Measurements from ENCODE around the gene TRAF2. TPM values are rescaled to one million over a fixed set of nuclear protein-coding genes. Genes with fewer than 3 reads are reported as not detected.

The TRAF2 gene
- total RNA-seq, 1 experiment from 2014 or later: 29.2 TPM

GRCh38 chr9:136943291-136944211 lies 57.2 kb downstream of the TRAF2 start:
- Histone ChIP-seq H3K9me3 (ENCODE audit: low read depth, low read length, poor library complexity, severe bottlenecking) (no peaks in the 10 kb centered on the region), H3K4me1 (ENCODE audit: insufficient read depth, low read length, poor library complexity, severe bottlenecking) (no peaks in the 10 kb centered on the region), H3K4me3 (ENCODE audit: low read depth, low read length, poor library complexity, severe bottlenecking) (peak overlapping the region; percentile 92), H3K36me3 (ENCODE audit: insufficient read depth, low read length, poor library complexity, severe bottlenecking) (peaks cover 33% of the 10 kb centered on the region), H3K27ac (ENCODE audit: low read depth, low read length, poor library complexity, severe bottlenecking) (peak overlapping the region; percentile 90), H3K27me3 (replicated peaks; ENCODE audit: insufficient read depth, low read depth, low read length, poor library complexity) (no peaks in the 10 kb centered on the region)
- peak; percentile 46 for DNase-seq (ENCODE audit: low spot score)
- ChIA-PET CTCF (no interaction called here), POLR2A (ENCODE audit: low non-redundant PET) (no interaction called here)
- intact Hi-C loops (cut with micrococcal nuclease; ENCODE audit: unreplicated experiment): no loop called here
- TF ChIP-seq EZH2 (IDR thresholded peaks at IDR 0.05; ENCODE audit: borderline replicate concordance, low read depth, low read length, poor library complexity, severe bottlenecking) (no peak), CTCF (conservative IDR thresholded peaks at IDR 0.05; ENCODE audit: low read depth, low read length) (no peak)
- no TSS peak for BruUV-seq (replicated peaks)

- Histone ChIP-seq H3K27me3 (replicated peaks; ENCODE audit: insufficient read depth, low read depth, low read length, poor library complexity) (no peaks in the 10 kb centered on the region), H3K9me3 (ENCODE audit: low read depth, low read length, poor library complexity, severe bottlenecking) (no peaks in the 10 kb centered on the region), H3K36me3 (ENCODE audit: insufficient read depth, low read length, poor library complexity, severe bottlenecking) (peaks cover 33% of the 10 kb centered on the region), H3K4me3 (ENCODE audit: low read depth, low read length, poor library complexity, severe bottlenecking) (peak overlapping the region; percentile 92), H3K27ac (ENCODE audit: low read depth, low read length, poor library complexity, severe bottlenecking) (peak overlapping the region; percentile 90), H3K4me1 (ENCODE audit: insufficient read depth, low read length, poor library complexity, severe bottlenecking) (no peaks in the 10 kb centered on the region)
- DNase-seq (ENCODE audit: low spot score): peak; percentile 52
- ChIA-PET CTCF (no interaction called here), POLR2A (ENCODE audit: low non-redundant PET) (no interaction called here)
- intact Hi-C loops (cut with micrococcal nuclease; ENCODE audit: unreplicated experiment): no loop called here
- no TSS peak for BruUV-seq (replicated peaks)
- TF ChIP-seq CTCF (conservative IDR thresholded peaks at IDR 0.05; ENCODE audit: low read depth, low read length): no peak
- no peak for TF ChIP-seq EZH2 (IDR thresholded peaks at IDR 0.05; ENCODE audit: borderline replicate concordance, low read depth, low read length, poor library complexity, severe bottlenecking)
Measured at GRCh38 chr9:136944212-136944518, 57.8 kb downstream of the TRAF2 start.

- TF ChIP-seq CTCF (conservative IDR thresholded peaks at IDR 0.05; ENCODE audit: low read depth, low read length) (peak; percentile 98), EZH2 (IDR thresholded peaks at IDR 0.05; ENCODE audit: borderline replicate concordance, low read depth, low read length, poor library complexity, severe bottlenecking) (no peak)
- intact Hi-C loops (cut with micrococcal nuclease; ENCODE audit: unreplicated experiment): no loop called here
- Histone ChIP-seq H3K27ac (ENCODE audit: low read depth, low read length, poor library complexity, severe bottlenecking) (peak within 1 kb of the TSS; percentile 90), H3K4me1 (ENCODE audit: insufficient read depth, low read length, poor library complexity, severe bottlenecking) (no peaks in the 10 kb centered on the region), H3K36me3 (ENCODE audit: insufficient read depth, low read length, poor library complexity, severe bottlenecking) (peaks cover 32% of the 10 kb centered on the region), H3K27me3 (replicated peaks; ENCODE audit: insufficient read depth, low read depth, low read length, poor library complexity) (no peaks in the 10 kb centered on the region), H3K4me3 (ENCODE audit: low read depth, low read length, poor library complexity, severe bottlenecking) (peak within 1 kb of the TSS; percentile 92), H3K9me3 (ENCODE audit: low read depth, low read length, poor library complexity, severe bottlenecking) (no peaks in the 10 kb centered on the region)
- ChIA-PET POLR2A (ENCODE audit: low non-redundant PET) (no interaction called here), CTCF (interaction anchor here (0.6 kb wide), 1 partner anchor 36 kb away, joined by 4 read pairs; no protein-coding TSS in a partner anchor)
- peak; percentile 97 for DNase-seq (ENCODE audit: low spot score)
- BruUV-seq (replicated peaks): no TSS peak
Measured at GRCh38 chr9:136944519-136945332, 58.4 kb downstream of the TRAF2 start, which contains the start of the genes C8G and FBXW5. Gene C8G (plus strand): TSS chr9:136945243. CDS start chr9:136945321, 78 bp downstream. Gene FBXW5 (minus strand): TSS chr9:136944738. CDS start chr9:136944083, 655 bp downstream.
